Loucy (cell line): ENCODE data around the gene FHIT.

ENCODE experiments used
- CTCF ChIP-seq: fragments of 200-600 bp; sonication (generic); conservative IDR thresholded peaks from 2 replicates; pipeline ENCODE4 v1.5.1; 2014; ENCODE audit warnings: mild to moderate bottlenecking, antibody characterized with exemption, low read length
- EZH2phosphoT487 ChIP-seq: fragments of 200-600 bp; IDR thresholded peaks from 2 replicates; pipeline ENCODE4 v1.6.1; 2018; ENCODE audit warnings: antibody characterized with exemption, mild to moderate bottlenecking, moderate library complexity, borderline replicate concordance

- TF ChIP-seq CTCF: no peak
- no peak for TF ChIP-seq EZH2phosphoT487
Observed at GRCh38 chr3:61288446-61288845, 37.2 kb upstream of the FHIT start.
